K562 (cell line): ENCODE data around the gene TGFBR1. TPM values are rescaled to one million over a fixed set of nuclear protein-coding genes. Genes with fewer than 3 reads are reported as not detected.
A peak's percentile ranks its signal among the peaks of the same experiment; 100 is the strongest.

Experiments
- ATAC-seq: fragments of 200-7000 bp; cut with Tn5 transposase; 3 replicates; pipeline ENCODE4 v1.9.1; 2020; ENCODE audit warnings: moderate library complexity
- BruUV-seq: library from RNA; stranded (reverse); fragments of 400-500 nt; replicated peaks from 2 replicates; lab custom pipeline; 2021; lab: Mats Ljungman, UMichigan
- CTCF ChIA-PET: fragments of 300-600 bp; formaldehyde crosslinking; extraction: SDS; loops from one replicate; lab custom pipeline; 2021; ENCODE audit warnings: low intra/inter-chr PET ratio; lab: Yijun Ruan, JAX
- POLR2A ChIA-PET: fragments of 300-600, 350-650 bp; sonication (Branson Sonifier 250); formaldehyde crosslinking; extraction: SDS; loops from one replicate; lab custom pipeline; 2021; ENCODE audit warnings: antibody characterized with exemption, inconsistent platforms; lab: Yijun Ruan, JAX
- DNase-seq, 4 experiments: peaks; one replicate each; pipeline versions ENCODE4 v3.0.0 to v3.0.0-alpha.2; 2011 to 2018; ENCODE audit warnings: low spot score in 3 of 4, mixed read lengths in 3 of 4; ENCODE audit errors: extremely low read depth in 1 of 4
- FAIRE-seq: peaks from 2 replicates; lab custom pipeline; 2011; peaks lifted over from hg19 to GRCh38; lab: Jason Lieb, UNC
- H2AFZ ChIP-seq: 2 replicates; pipeline ENCODE4 v1.6.0; 2011; ENCODE audit warnings: low read depth, low read length, control low read depth, inconsistent platforms
- H3K27ac ChIP-seq: fragments of 200-600 bp; 3 replicates; pipeline ENCODE4 v1.8.0; 2011; ENCODE audit warnings: low read depth, mild to moderate bottlenecking, control low read depth, inconsistent platforms, low read length, moderate library complexity, mixed read lengths; ENCODE audit errors: extremely low read depth
- H3K27me3 ChIP-seq, 2 experiments: fragments of 300-600 bp in 1 of 2; 2 replicates in 1 of 2; 3 replicates in 1 of 2; pipeline versions ENCODE4 v1.6.0 to v1.8.0; 2011; ENCODE audit warnings: inconsistent platforms in 2 of 2, low read length in 2 of 2, mild to moderate bottlenecking in 1 of 2, mixed read lengths in 1 of 2, moderate library complexity in 1 of 2; ENCODE audit not compliant: control insufficient read depth in 2 of 2, insufficient read depth in 2 of 2
- H3K36me3 ChIP-seq: fragments of 300-600 bp; 3 replicates; pipeline ENCODE4 v1.8.0; 2011; ENCODE audit warnings: mild to moderate bottlenecking, low read length, inconsistent platforms; ENCODE audit not compliant: control insufficient read depth, insufficient read depth
- H3K4me1 ChIP-seq, 2 experiments: fragments of 200-600 bp in 1 of 2; replicated peaks in 1 of 2; 2 replicates in 1 of 2; 3 replicates in 1 of 2; pipeline versions ENCODE4 v1.5.1 to v1.8.0; 2011; ENCODE audit warnings: inconsistent platforms in 2 of 2, low read length in 2 of 2, mild to moderate bottlenecking in 1 of 2, mixed read lengths in 1 of 2, moderate library complexity in 1 of 2; ENCODE audit not compliant: control insufficient read depth in 2 of 2, insufficient read depth in 2 of 2
- H3K4me2 ChIP-seq: 2 replicates; pipeline ENCODE4 v1.6.1; 2011; ENCODE audit warnings: low read length, control low read depth, inconsistent platforms, mixed read lengths; ENCODE audit not compliant: insufficient read depth
- H3K4me3 ChIP-seq: fragments of 200-600 bp; sonication (generic), shearing (Covaris generic); 2 replicates; pipeline ENCODE4 v1.5.1; 2016; ENCODE audit warnings: control low read depth, inconsistent platforms
- H3K79me2 ChIP-seq: fragments of 200-600 bp; 3 replicates; pipeline ENCODE4 v1.8.0; 2011; ENCODE audit warnings: low read length, inconsistent platforms; ENCODE audit not compliant: control insufficient read depth, insufficient read depth
- H3K9ac ChIP-seq, 2 experiments: 2 replicates each; pipeline versions ENCODE4 v1.6.0 to v1.6.1; 2011; ENCODE audit warnings: low read depth in 2 of 2, low read length in 2 of 2, control low read depth in 1 of 2, inconsistent platforms in 1 of 2, mild to moderate bottlenecking in 1 of 2, mixed read lengths in 1 of 2; ENCODE audit not compliant: insufficient read depth in 1 of 2
- H3K9me1 ChIP-seq: one replicate; pipeline ENCODE4 v1.6.0; 2011; ENCODE audit warnings: inconsistent platforms, mild to moderate bottlenecking, low read length, moderate library complexity; ENCODE audit not compliant: control insufficient read depth, insufficient read depth
- H3K9me3 ChIP-seq: replicated peaks from 2 replicates; pipeline ENCODE4 v1.5.1; 2011; ENCODE audit warnings: low read depth, low read length, inconsistent platforms; ENCODE audit not compliant: control insufficient read depth, insufficient read depth
- H4K20me1 ChIP-seq: replicated peaks from 2 replicates; pipeline ENCODE4 v1.6.1; 2011; ENCODE audit warnings: low read length, inconsistent platforms, mixed read lengths; ENCODE audit not compliant: control insufficient read depth, insufficient read depth
- ARID2 ChIP-seq: fragments of 450-650 bp; IDR thresholded peaks from 2 replicates; pipeline ENCODE4 v1.6.1; 2017; ENCODE audit warnings: antibody characterized with exemption, mild to moderate bottlenecking
- BHLHE40 ChIP-seq: IDR thresholded peaks from 2 replicates; pipeline ENCODE4 v1.6.1; 2011; ENCODE audit warnings: low read length, improper control_type of control experiment
- EWSR1 ChIP-seq: fragments of 450-650 bp; IDR thresholded peaks from 2 replicates; pipeline ENCODE4 v1.6.1; 2018; ENCODE audit warnings: borderline replicate concordance, mild to moderate bottlenecking, low read depth, moderate library complexity; ENCODE audit not compliant: partially characterized antibody
- HDAC8 ChIP-seq: fragments of 450-650 bp; IDR thresholded peaks from 2 replicates; pipeline ENCODE4 v1.6.1; 2016; ENCODE audit warnings: mild to moderate bottlenecking, missing genetic modification characterization, moderate library complexity, missing compliant biosample characterization
- KDM1A ChIP-seq, 2 experiments: fragments of 450-650 bp; IDR thresholded peaks; 2 replicates each; pipeline ENCODE4 v1.6.1; 2016; ENCODE audit warnings: mild to moderate bottlenecking in 2 of 2
- RCOR1 ChIP-seq, 2 experiments: IDR thresholded peaks; 2 replicates each; pipeline ENCODE4 v1.6.1; 2012; ENCODE audit warnings: low read depth in 2 of 2, low read length in 2 of 2, borderline replicate concordance in 1 of 2, improper control_type of control experiment in 1 of 2
- WGBS: fragments of 100-300 bp; shearing (Covaris generic); methylation state at CpG from one replicate; pipeline ENCODE4 v1.1.6; 2016; ENCODE audit warnings: low coverage, mixed read lengths; ENCODE audit not compliant: insufficient coverage; ENCODE audit errors: missing lambda C conversion rate; 5-methylcytosine and 5-hydroxymethylcytosine counted together
- in situ Hi-C: fragments of 300-500 bp; cut with MboI; formaldehyde crosslinking; loops from 4 replicates; pipeline ENCODE4 v1.15.0; 2018; ENCODE audit warnings: inconsistent platforms, mixed read lengths
- intact Hi-C: fragments of 100-400 bp; cut with micrococcal nuclease; formaldehyde crosslinking; loops from 2 replicates; pipeline ENCODE4 v1.14.2; 2022
- polyA plus RNA-seq, 8 experiments: library from polyadenylated mRNA; depleted of rRNA in 4 of 8; stranded (reverse) in 5 of 8; unstranded in 3 of 8; fragments of >200 nt; fragmentation: Nextera tagmentation in 2 of 8; fragmentation: Illumina TruSeq in 1 of 8; extraction: Ambion mirVana in 2 of 8; extraction: Trizol in 1 of 8; gene quantifications; 2 replicates each; pipeline versions ENCODE4 v1.2.1 to v1.2.3, GENCODE V29; 2011 to 2014; ENCODE audit warnings: inconsistent platforms in 1 of 8, missing spikeins in 1 of 8
- total RNA-seq, 7 experiments: library from RNA; depleted of rRNA in 6 of 7; stranded (reverse); fragments of >200 nt in 6 of 7; fragmentation: Illumina TruSeq in 2 of 7; extraction: Trizol in 2 of 7; gene quantifications; 2 replicates each; pipeline versions ENCODE4 v1.2.1 to v1.2.3, GENCODE V29; 2011 to 2021; ENCODE audit warnings: low replicate concordance in 1 of 7
- TF ChIP-seq, protein P1 (sequence below): fragments of 250-450 bp; sonication (Bioruptor Pico); IDR thresholded peaks from 2 replicates; pipeline ENCODE4 v1.8.0; 2021; ENCODE audit warnings: borderline replicate concordance, mild to moderate bottlenecking, moderate library complexity; ENCODE audit not compliant: poor library complexity, severe bottlenecking

Gene TGFBR1
- total and polyA plus RNA-seq, 9 of the 15 experiments (the other 6 are each of a cell fraction or from before 2014, with no cell fraction given) = 15.5 to 62.4 (median 42.7) TPM

GRCh38 chr9:99116003-99116411 lies 11.1 kb downstream of the TGFBR1 start (continued):
- TF ChIP-seq EWSR1 = no peak
- TF ChIP-seq RCOR1 (IDR thresholded peaks at IDR 0.05; ENCODE audit: borderline replicate concordance in 1 of 2, low read depth in 2 of 2, low read length in 2 of 2) = no peak

DNA sequence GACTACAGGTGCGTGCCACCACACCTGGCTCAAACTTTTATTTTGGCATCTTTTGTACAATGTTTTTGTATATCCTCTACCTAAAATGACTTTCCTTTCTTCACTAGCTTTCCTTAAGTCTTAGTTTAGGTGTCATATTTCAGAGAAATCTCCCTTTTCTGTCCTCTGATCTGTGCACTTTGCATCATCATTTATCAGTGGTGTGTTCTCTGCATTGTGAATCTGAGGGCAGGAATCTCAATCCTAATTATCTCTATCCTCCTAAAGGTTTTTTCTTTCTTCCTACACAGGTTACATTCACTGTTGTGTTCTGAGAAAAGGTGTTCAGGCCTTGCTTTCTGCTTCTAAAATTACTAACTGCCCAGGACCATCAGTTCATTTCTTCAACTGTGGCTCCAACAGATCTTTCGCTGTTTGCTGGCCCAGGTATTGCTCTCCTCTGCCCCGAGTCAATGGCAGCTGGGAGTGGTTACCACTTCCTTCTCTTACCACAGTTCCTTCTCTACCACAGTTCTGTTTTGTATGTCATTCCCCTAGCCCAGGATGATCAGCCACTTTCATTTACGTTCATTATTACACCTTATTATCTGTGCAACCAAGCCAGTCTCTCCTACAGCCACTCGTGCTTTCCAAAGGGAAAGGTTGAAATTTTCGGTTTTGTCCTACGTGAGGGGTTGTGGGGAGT lies 14.0 kb downstream of the TGFBR1 start:
- no peak overlapping the region for H3K9ac ChIP-seq
- intact Hi-C loops = no loop called here
- peaks cover 11% of the 10 kb centered on the region; the same call in 2 of the 3 replicates for H3K36me3 ChIP-seq
- POLR2A ChIA-PET = no interaction called here
- no TSS peak for BruUV-seq
- peak; percentile 22 to 31; a peak in 1 of 4 replicates for TF ChIP-seq KDM1A (IDR thresholded peaks at IDR 0.05)
- TF ChIP-seq, protein P1, sequence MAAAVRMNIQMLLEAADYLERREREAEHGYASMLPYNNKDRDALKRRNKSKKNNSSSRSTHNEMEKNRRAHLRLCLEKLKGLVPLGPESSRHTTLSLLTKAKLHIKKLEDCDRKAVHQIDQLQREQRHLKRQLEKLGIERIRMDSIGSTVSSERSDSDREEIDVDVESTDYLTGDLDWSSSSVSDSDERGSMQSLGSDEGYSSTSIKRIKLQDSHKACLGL (CRISPR knock-in tag) = no peak
- TF ChIP-seq BHLHE40 = no peak
- no peak for TF ChIP-seq ARID2
- no peak for TF ChIP-seq HDAC8 (tag)
- TF ChIP-seq RCOR1 (IDR thresholded peaks at IDR 0.05; ENCODE audit: borderline replicate concordance in 1 of 2, low read depth in 2 of 2, low read length in 2 of 2) = peak in 1 of 2 experiments; percentile 41; a peak in 1 of 4 replicates
- TF ChIP-seq, all 486 proteins: peak for 2
- DNase-seq (no peak), FAIRE-seq (no peak), ATAC-seq (no peak)
- Histone ChIP-seq H3K4me3 (no peak overlapping the region), H3K79me2 (peaks cover 100% of the 10 kb centered on the region), H2AFZ (no peak overlapping the region), H3K9me3 (no peaks in the 10 kb centered on the region), H3K9me1 (no peaks in the 10 kb centered on the region), H3K27ac (no peak overlapping the region), H4K20me1 (peaks cover 15% of the 10 kb centered on the region), H3K4me1 (peaks cover 2 to 34% of the 10 kb centered on the region in 2 experiments; a peak in 4 of 5 replicates), H3K4me2 (no peak overlapping the region), H3K27me3 (no peaks in the 10 kb centered on the region)
- CTCF ChIA-PET = no interaction called here
- in situ Hi-C loops = no loop called here
- WGBS = 67% methylated on average over 7 of the region's 7 CpGs
